Progenitor cell of endocrine pancreas (in vitro differentiated cells): ENCODE data around the gene SKI. TPM values are rescaled to one million over a fixed set of nuclear protein-coding genes. Genes with fewer than 3 reads are reported as not detected.

ENCODE experiments used
- DNase-seq: peaks from one replicate; pipeline ENCODE4 v3.0.0; 2021; ENCODE audit warnings: low spot score; ENCODE audit not compliant: unreplicated experiment
- H3K27ac Mint-ChIP-seq: 2 replicates; pipeline ENCODE4 v1.8.0; 2021; ENCODE audit warnings: mild to moderate bottlenecking, moderate library complexity, mixed read lengths
- H3K27me3 Mint-ChIP-seq: 2 replicates; pipeline ENCODE4 v1.8.0; 2021; ENCODE audit warnings: mixed read lengths
- H3K36me3 Mint-ChIP-seq: 2 replicates; pipeline ENCODE4 v1.8.0; 2022; ENCODE audit warnings: mixed read lengths; ENCODE audit not compliant: insufficient read depth
- H3K4me1 Mint-ChIP-seq: 2 replicates; pipeline ENCODE4 v1.8.0; 2021; ENCODE audit warnings: low read depth, mixed read lengths
- H3K4me3 Mint-ChIP-seq: 2 replicates; pipeline ENCODE4 v1.8.0; 2021; ENCODE audit warnings: low read depth, mild to moderate bottlenecking, moderate library complexity, mixed read lengths
- H3K9me3 Mint-ChIP-seq: 2 replicates; pipeline ENCODE4 v1.8.0; 2021; ENCODE audit warnings: low read depth, mixed read lengths
- CTCF ChIP-seq: fragments of 200-600 bp; sonication (generic); IDR thresholded peaks from one replicate; pipeline ENCODE4 v1.5.0; 2021; ENCODE audit warnings: antibody characterized with exemption, mild to moderate bottlenecking; ENCODE audit not compliant: unreplicated experiment
- total RNA-seq: library from RNA; stranded (reverse); gene quantifications from 2 replicates; pipeline ENCODE4 v1.2.1, GENCODE V29; 2021

SKI gene
- total RNA-seq, 1 donor from 2014 or later: 56.2 TPM

- Mint-ChIP-seq H3K27me3 (no peaks in the 10 kb centered on the region), H3K27ac (no peak overlapping the region), H3K4me3 (peak overlapping the region; percentile 29), H3K4me1 (peaks cover 15% of the 10 kb centered on the region), H3K9me3 (no peaks in the 10 kb centered on the region), H3K36me3 (no peaks in the 10 kb centered on the region)
- DNase-seq: no peak
- TF ChIP-seq CTCF: peak; percentile 31
These were observed 19.5 kb upstream of the SKI start for GRCh38 chr1:2208309-2209239.

GRCh38 chr1:2209400-2210083 is 18.6 kb upstream of the SKI start:
- Mint-ChIP-seq H3K9me3 (no peaks in the 10 kb centered on the region), H3K4me3 (peak overlapping the region; percentile 37), H3K27ac (no peak overlapping the region), H3K36me3 (no peaks in the 10 kb centered on the region), H3K4me1 (peaks cover 12% of the 10 kb centered on the region), H3K27me3 (no peaks in the 10 kb centered on the region)
- TF ChIP-seq CTCF: no peak
- no peak for DNase-seq

GRCh38 chr1:2210084-2210653 is 17.9 kb upstream of the SKI start:
- H3K27ac Mint-ChIP-seq: no peak overlapping the region
- H3K4me3 Mint-ChIP-seq: no peak overlapping the region
- DNase-seq: no peak
- no peaks in the 10 kb centered on the region for H3K36me3 Mint-ChIP-seq
- H3K27me3 Mint-ChIP-seq: no peaks in the 10 kb centered on the region
- H3K4me1 Mint-ChIP-seq: peaks cover 12% of the 10 kb centered on the region
- H3K9me3 Mint-ChIP-seq: no peaks in the 10 kb centered on the region
- TF ChIP-seq CTCF: no peak

- Mint-ChIP-seq H3K27ac (no peak overlapping the region), H3K27me3 (no peaks in the 10 kb centered on the region), H3K36me3 (no peaks in the 10 kb centered on the region), H3K4me1 (peaks cover 12% of the 10 kb centered on the region), H3K4me3 (no peak overlapping the region), H3K9me3 (no peaks in the 10 kb centered on the region)
- no peak for TF ChIP-seq CTCF
- DNase-seq: no peak
These were observed 17.3 kb upstream of the SKI start for GRCh38 chr1:2210786-2211185.

- Mint-ChIP-seq H3K4me3 (no peak overlapping the region), H3K27ac (peak overlapping the region; percentile 33), H3K4me1 (peaks cover 7% of the 10 kb centered on the region), H3K27me3 (no peaks in the 10 kb centered on the region), H3K36me3 (no peaks in the 10 kb centered on the region), H3K9me3 (no peaks in the 10 kb centered on the region)
- no peak for DNase-seq
- no peak for TF ChIP-seq CTCF
These were observed 15.9 kb upstream of the SKI start for GRCh38 chr1:2212274-2212531.
